ENCODE data around the gene C14orf132. TPM values are rescaled to one million over a fixed set of nuclear protein-coding genes. Genes with fewer than 3 reads are reported as not detected.

The C14orf132 gene
- total RNA-seq, 1 donor from 2014 or later = 8.0 TPM

- no peaks in the 10 kb centered on the region for H3K36me3 ChIP-seq (ENCODE audit: insufficient read depth, low read length)
- H3K27me3 ChIP-seq (ENCODE audit: insufficient read depth, low read length) = no peaks in the 10 kb centered on the region
- H3K4me3 ChIP-seq (ENCODE audit: insufficient read depth, low read depth, low read length) = no peak overlapping the region
- Mint-ChIP-seq H3K36me3 (ENCODE audit: low read depth, unreplicated experiment) (no peaks in the 10 kb centered on the region), H3K4me3 (ENCODE audit: unreplicated experiment) (no peak overlapping the region), H3K4me1 (ENCODE audit: low read depth, unreplicated experiment) (peaks cover 27% of the 10 kb centered on the region), H3K9me3 (ENCODE audit: unreplicated experiment) (no peaks in the 10 kb centered on the region), H3K27me3 (ENCODE audit: low read depth, unreplicated experiment) (no peaks in the 10 kb centered on the region), H3K27ac (ENCODE audit: unreplicated experiment) (no peak overlapping the region)
- no peak overlapping the region for H3K27ac ChIP-seq (ENCODE audit: low read depth, low read length)
- peaks cover 76% of the 10 kb centered on the region for H3K79me2 ChIP-seq (ENCODE audit: insufficient read depth, low read length)
- no peak overlapping the region for H3K4me2 ChIP-seq (ENCODE audit: low read length)
- no peak overlapping the region for H2AFZ ChIP-seq (ENCODE audit: low read depth, low read length)
- H3K9ac ChIP-seq (ENCODE audit: low read length) = no peak overlapping the region
- H3K4me1 ChIP-seq (ENCODE audit: insufficient read depth, low read length) = peaks cover 30% of the 10 kb centered on the region
- no peak for FAIRE-seq
- no peak for TF ChIP-seq CTCF (IDR thresholded peaks at IDR 0.05; ENCODE audit: insufficient read depth, low read depth, low read length)
- TF ChIP-seq EZH2 (IDR thresholded peaks at IDR 0.05; ENCODE audit: insufficient read depth, low read length) = no peak
- H3K9me3 ChIP-seq (ENCODE audit: insufficient read depth, low read depth, low read length) = no peaks in the 10 kb centered on the region
- no peak for DNase-seq (ENCODE audit: low read depth)
- peaks cover 66% of the 10 kb centered on the region for H4K20me1 ChIP-seq (ENCODE audit: insufficient read depth, low read length)
Measured at GRCh38 chr14:96049932-96050331, 10.8 kb downstream of the C14orf132 start.

- Mint-ChIP-seq H3K27me3 (ENCODE audit: low read depth, unreplicated experiment) (no peaks in the 10 kb centered on the region), H3K4me3 (ENCODE audit: unreplicated experiment) (no peak overlapping the region), H3K36me3 (ENCODE audit: low read depth, unreplicated experiment) (no peaks in the 10 kb centered on the region), H3K9me3 (ENCODE audit: unreplicated experiment) (no peaks in the 10 kb centered on the region), H3K4me1 (ENCODE audit: low read depth, unreplicated experiment) (peaks cover 29% of the 10 kb centered on the region), H3K27ac (ENCODE audit: unreplicated experiment) (no peak overlapping the region)
- H3K27me3 ChIP-seq (ENCODE audit: insufficient read depth, low read length) = no peaks in the 10 kb centered on the region
- H3K4me1 ChIP-seq (ENCODE audit: insufficient read depth, low read length) = peaks cover 35% of the 10 kb centered on the region
- H3K4me3 ChIP-seq (ENCODE audit: insufficient read depth, low read depth, low read length) = no peak overlapping the region
- no peak overlapping the region for H2AFZ ChIP-seq (ENCODE audit: low read depth, low read length)
- H4K20me1 ChIP-seq (ENCODE audit: insufficient read depth, low read length) = peaks cover 65% of the 10 kb centered on the region
- no peak for TF ChIP-seq CTCF (IDR thresholded peaks at IDR 0.05; ENCODE audit: insufficient read depth, low read depth, low read length)
- TF ChIP-seq EZH2 (IDR thresholded peaks at IDR 0.05; ENCODE audit: insufficient read depth, low read length) = no peak
- H3K9me3 ChIP-seq (ENCODE audit: insufficient read depth, low read depth, low read length) = no peaks in the 10 kb centered on the region
- H3K79me2 ChIP-seq (ENCODE audit: insufficient read depth, low read length) = peaks cover 71% of the 10 kb centered on the region
- no peaks in the 10 kb centered on the region for H3K36me3 ChIP-seq (ENCODE audit: insufficient read depth, low read length)
- FAIRE-seq (no peak), DNase-seq (ENCODE audit: low read depth) (no peak)
- H3K27ac ChIP-seq (ENCODE audit: low read depth, low read length) = no peak overlapping the region
- H3K4me2 ChIP-seq (ENCODE audit: low read length) = no peak overlapping the region
- H3K9ac ChIP-seq (ENCODE audit: low read length) = no peak overlapping the region
Measured at GRCh38 chr14:96050482-96050881, 11.3 kb downstream of the C14orf132 start.

- Histone ChIP-seq H3K4me1 (ENCODE audit: insufficient read depth, low read length) (peaks cover 35% of the 10 kb centered on the region), H3K4me2 (ENCODE audit: low read length) (no peak overlapping the region), H3K27ac (ENCODE audit: low read depth, low read length) (no peak overlapping the region), H3K79me2 (ENCODE audit: insufficient read depth, low read length) (peaks cover 71% of the 10 kb centered on the region), H3K9ac (ENCODE audit: low read length) (no peak overlapping the region), H3K36me3 (ENCODE audit: insufficient read depth, low read length) (no peaks in the 10 kb centered on the region), H3K27me3 (ENCODE audit: insufficient read depth, low read length) (no peaks in the 10 kb centered on the region), H3K9me3 (ENCODE audit: insufficient read depth, low read depth, low read length) (no peaks in the 10 kb centered on the region), H2AFZ (ENCODE audit: low read depth, low read length) (no peak overlapping the region), H3K4me3 (ENCODE audit: insufficient read depth, low read depth, low read length) (no peak overlapping the region), H4K20me1 (ENCODE audit: insufficient read depth, low read length) (peaks cover 65% of the 10 kb centered on the region)
- no peak for FAIRE-seq
- Mint-ChIP-seq H3K9me3 (ENCODE audit: unreplicated experiment) (no peaks in the 10 kb centered on the region), H3K36me3 (ENCODE audit: low read depth, unreplicated experiment) (no peaks in the 10 kb centered on the region), H3K27me3 (ENCODE audit: low read depth, unreplicated experiment) (no peaks in the 10 kb centered on the region), H3K4me1 (ENCODE audit: low read depth, unreplicated experiment) (peaks cover 29% of the 10 kb centered on the region), H3K4me3 (ENCODE audit: unreplicated experiment) (no peak overlapping the region), H3K27ac (ENCODE audit: unreplicated experiment) (no peak overlapping the region)
- no peak for DNase-seq (ENCODE audit: low read depth)
- no peak for TF ChIP-seq EZH2 (IDR thresholded peaks at IDR 0.05; ENCODE audit: insufficient read depth, low read length)
- no peak for TF ChIP-seq CTCF (IDR thresholded peaks at IDR 0.05; ENCODE audit: insufficient read depth, low read depth, low read length)
Measured at GRCh38 chr14:96051231-96051630, 12.1 kb downstream of the C14orf132 start.

All from astrocyte (in vitro differentiated cells and primary cell).